NCI-H2171 treated with DMSO at 0.1 percent for 48 hours (cell line): ENCODE data around the gene CD74.

ENCODE experiments used
- DNase-seq: peaks from one replicate; lab custom pipeline; 2025; lab: John Stamatoyannopoulos, UW

The CD74 gene

GRCh38 chr5:150358261-150359095 is 54.2 kb downstream of the CD74 start:
- DNase-seq = no peak

GRCh38 chr5:150357326-150358260 is 55.1 kb downstream of the CD74 start, which contains the start of gene TCOF1:
Gene TCOF1 (plus strand): TSS chr5:150357697. CDS start chr5:150357747, 50 bp downstream.
- DNase-seq = peak; percentile 82

GRCh38 chr5:150356575-150357294 is 56.0 kb downstream of the CD74 start:
- DNase-seq = no peak

- no peak for DNase-seq
These were observed 56.9 kb downstream of the CD74 start for GRCh38 chr5:150355791-150356190.

- no peak for DNase-seq
These were observed 59.6 kb downstream of the CD74 start for GRCh38 chr5:150353032-150353675.

GRCh38 chr5:150352244-150353031 is 60.3 kb downstream of the CD74 start:
- DNase-seq = no peak
